Dermis microvascular lymphatic vessel endothelial cell (primary cell): ENCODE results near the gene HSPA4. TPM values are rescaled to one million over a fixed set of nuclear protein-coding genes. Genes with fewer than 3 reads are reported as not detected.
A peak's percentile ranks its signal among the peaks of the same experiment; 100 is the strongest.
"Not testable (repeated sequence)": the region's sequence is repeated elsewhere in the genome, so short reads cannot be mapped to it uniquely, and the experiment has no call there.

Experiments
- DNase-seq, 2 donors: peaks; one replicate each; pipeline versions ENCODE4 v3.0.0 to v3.0.0-alpha.2; 2010; ENCODE audit warnings: low read depth in 2 of 2
- total RNA-seq: library from RNA; depleted of rRNA; stranded (reverse); fragments of >200 nt; gene quantifications from 2 replicates; pipeline ENCODE4 v1.2.1, GENCODE V29; 2014

Gene HSPA4
- total RNA-seq, 1 donor from 2014 or later: 88.2 TPM

- DNase-seq: no peak
These were observed 70.9 kb downstream of the HSPA4 start for GRCh38 chr5:133122711-133123110.

- DNase-seq: no peak
These were observed 71.5 kb downstream of the HSPA4 start for GRCh38 chr5:133123297-133123696.

- no peak for DNase-seq
These were observed 73.1 kb downstream of the HSPA4 start for GRCh38 chr5:133124891-133125290.

GRCh38 chr5:133128066-133128465 is 76.3 kb downstream of the HSPA4 start:
- DNase-seq: no peak

- DNase-seq: no peak
These were observed 77.5 kb downstream of the HSPA4 start for GRCh38 chr5:133129289-133129688.

GRCh38 chr5:133129950-133130349 is 78.1 kb downstream of the HSPA4 start:
- no peak for DNase-seq

GRCh38 chr5:133130387-133131118 is 78.7 kb downstream of the HSPA4 start:
- peak; percentile 20 to 59 for DNase-seq

GRCh38 chr5:133132717-133133116 is 80.9 kb downstream of the HSPA4 start:
- no peak for DNase-seq

- not testable (repeated sequence) for DNase-seq
These were observed 81.4 kb downstream of the HSPA4 start for GRCh38 chr5:133133241-133133640.

- DNase-seq: not testable (repeated sequence)
These were observed 85.1 kb downstream of the HSPA4 start for GRCh38 chr5:133136890-133137289.

- no peak for DNase-seq
These were observed 88.5 kb downstream of the HSPA4 start for GRCh38 chr5:133140311-133140710.

GRCh38 chr5:133141746-133142145 is 89.9 kb downstream of the HSPA4 start:
- DNase-seq: no peak

- DNase-seq: no peak
These were observed 91.0 kb downstream of the HSPA4 start for GRCh38 chr5:133142782-133143181.

GRCh38 chr5:133144245-133144981 is 92.6 kb downstream of the HSPA4 start:
- no peak for DNase-seq

GRCh38 chr5:133145436-133146170 is 93.8 kb downstream of the HSPA4 start:
- DNase-seq: no peak

GRCh38 chr5:133147411-133147810 is 95.6 kb downstream of the HSPA4 start:
- DNase-seq: peak in 1 of 2 donors; percentile 2

GRCh38 chr5:133147815-133148567 is 96.2 kb downstream of the HSPA4 start:
- peak in 1 of 2 donors; percentile 29 for DNase-seq

GRCh38 chr5:133149345-133149744 is 97.5 kb downstream of the HSPA4 start:
- no peak for DNase-seq

GRCh38 chr5:133150909-133151544 is 99.2 kb downstream of the HSPA4 start:
- DNase-seq: no peak

GRCh38 chr5:133154274-133155075 is 102.7 kb downstream of the HSPA4 start:
- no peak for DNase-seq
